Esophagus muscularis mucosa (tissue), 4 donors: ENCODE results near the gene SMC2. TPM values are rescaled to one million over a fixed set of nuclear protein-coding genes. Genes with fewer than 3 reads are reported as not detected.

Experiments
- DNase-seq: peaks from one replicate; pipeline ENCODE4 v3.0.0-alpha.2; 2017; ENCODE audit errors: extremely low spot score
- H3K27ac ChIP-seq, 4 donors: fragments of 200-600 bp; sonication (generic); replicated peaks in 1 of 4; 1 replicate in 3 of 4; 2 replicates in 1 of 4; pipeline ENCODE4 v1.5.1; 2016 to 2019; ENCODE audit warnings: mild to moderate bottlenecking in 1 of 4
- H3K27me3 ChIP-seq, 4 donors: fragments of 200-600 bp; sonication (generic); one replicate each; pipeline versions ENCODE4 v1.5.1 to v1.6.0; 2016 to 2019
- H3K36me3 ChIP-seq, 4 donors: fragments of 200-600 bp; sonication (generic); one replicate each; pipeline ENCODE4 v1.5.1; 2016 to 2019
- H3K4me1 ChIP-seq, 4 donors: fragments of 200-600 bp; sonication (generic); one replicate each; pipeline ENCODE4 v1.5.1; 2016 to 2019
- H3K4me3 ChIP-seq, 4 donors: fragments of 200-600 bp; sonication (generic); 1 replicate in 2 of 4; 2 replicates in 2 of 4; pipeline ENCODE4 v1.5.1; 2016 to 2019; ENCODE audit warnings: mild to moderate bottlenecking in 4 of 4, moderate library complexity in 1 of 4
- H3K9me3 ChIP-seq, 4 donors: fragments of 200-600 bp; sonication (generic); 1 replicate in 3 of 4; 2 replicates in 1 of 4; pipeline ENCODE4 v1.5.1; 2016 to 2019
- EP300 ChIP-seq: sonication (generic); formaldehyde crosslinking; IDR thresholded peaks from one replicate; pipeline ENCODE4 v1.6.1; 2017; ENCODE audit warnings: antibody characterized with exemption
- POLR2A ChIP-seq: fragments of 450-650 bp; IDR thresholded peaks from one replicate; pipeline ENCODE4 v1.6.1; 2017; ENCODE audit warnings: antibody characterized with exemption, moderate library complexity, mild to moderate bottlenecking, low read depth
- POLR2AphosphoS5 ChIP-seq, 2 donors: sonication (generic); formaldehyde crosslinking; IDR thresholded peaks; one replicate each; pipeline ENCODE4 v1.6.1; 2017; ENCODE audit warnings: antibody characterized with exemption in 2 of 2
- WGBS: methylation state at CpG from one replicate; pipeline ENCODE4 v1.1.5; 2018; 5-methylcytosine and 5-hydroxymethylcytosine counted together
- intact Hi-C: fragments of 100-400 bp; cut with DNase I; formaldehyde crosslinking; loops from one replicate; pipeline ENCODE4 v1.15.1; 2023
- total RNA-seq, 4 donors: library from RNA; depleted of rRNA; stranded (reverse); fragments of >200 nt; gene quantifications; one replicate each; pipeline versions ENCODE4 v1.1.0 to v1.2.1, GENCODE V29; 2016
- TF ChIP-seq, protein P1 (sequence below), 3 experiments: fragments of 200-600 bp in 2 of 3; fragments of 450-650 bp in 1 of 3; sonication (generic) in 2 of 3; IDR thresholded peaks; one replicate each; pipeline ENCODE4 v1.5.1; 2017 to 2019; ENCODE audit warnings: antibody characterized with exemption in 3 of 3, mild to moderate bottlenecking in 2 of 3, moderate library complexity in 1 of 3

Gene SMC2
- total RNA-seq: 10 to 100 TPM in 2 of 4 donors, 1 to 10 TPM in 2; 9.8 to 11.5 (median 10.1) TPM

DNA sequence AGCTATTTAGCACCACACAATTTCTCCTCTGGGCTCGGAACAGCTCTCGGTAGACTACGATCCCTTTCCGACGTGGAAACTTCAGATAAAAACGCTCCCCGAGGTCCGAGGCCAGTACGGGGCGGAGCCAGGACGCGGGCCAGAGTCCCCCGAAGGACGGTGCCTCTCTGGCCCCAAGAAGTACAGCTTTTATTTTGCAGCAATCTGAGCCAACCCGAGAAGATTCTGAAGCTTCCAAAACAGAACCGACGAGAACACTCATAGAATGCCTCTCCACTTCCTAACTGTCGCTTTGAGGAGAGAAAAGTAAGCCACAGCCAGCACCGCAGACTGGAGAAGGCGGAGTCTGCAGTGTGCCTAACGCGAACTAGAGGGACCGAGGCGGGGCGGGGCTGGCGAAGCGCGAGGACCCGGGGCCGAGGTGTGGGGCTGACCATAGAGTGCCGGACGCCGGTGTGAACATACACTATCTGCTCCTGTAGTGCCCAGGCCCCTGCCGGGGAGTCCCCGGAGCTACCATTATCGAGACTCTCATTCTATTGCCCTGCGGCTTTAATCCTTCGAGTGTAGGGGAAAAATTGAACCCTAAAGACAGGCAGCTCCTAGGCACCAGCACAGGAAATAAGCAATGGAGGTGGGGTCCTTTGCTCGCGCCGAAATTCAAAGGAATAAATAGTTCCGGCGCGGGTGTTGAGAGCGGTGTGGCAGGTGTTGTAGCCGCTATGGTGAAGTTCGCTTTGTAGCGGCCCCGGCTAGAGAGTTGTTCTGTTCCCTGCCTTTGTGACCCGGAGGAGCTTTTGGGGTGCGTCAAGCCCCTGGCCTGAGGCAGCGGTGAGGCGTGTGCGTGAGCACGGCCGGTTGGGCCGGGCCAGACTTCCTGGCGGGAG is at the start of gene SMC2:
Gene SMC2 (plus strand): TSS at position 663 of the 887 bp plus-strand sequence. CDS start 1,076 bp downstream, outside the sequence.
- Histone ChIP-seq H3K4me3 (peak within 1 kb of the TSS; percentile 59 to 90 (median 74)), H3K36me3 (no peaks in the 10 kb centered on the region), H3K4me1 (peaks cover 22 to 56% (median 50%) of the 10 kb centered on the region in 4 donors), H3K27me3 (no peaks in the 10 kb centered on the region), H3K9me3 (no peaks in the 10 kb centered on the region), H3K27ac (peak within 1 kb of the TSS; percentile 90 to 94 (median 93))
- no peak for TF ChIP-seq EP300
- TF ChIP-seq, protein P1, sequence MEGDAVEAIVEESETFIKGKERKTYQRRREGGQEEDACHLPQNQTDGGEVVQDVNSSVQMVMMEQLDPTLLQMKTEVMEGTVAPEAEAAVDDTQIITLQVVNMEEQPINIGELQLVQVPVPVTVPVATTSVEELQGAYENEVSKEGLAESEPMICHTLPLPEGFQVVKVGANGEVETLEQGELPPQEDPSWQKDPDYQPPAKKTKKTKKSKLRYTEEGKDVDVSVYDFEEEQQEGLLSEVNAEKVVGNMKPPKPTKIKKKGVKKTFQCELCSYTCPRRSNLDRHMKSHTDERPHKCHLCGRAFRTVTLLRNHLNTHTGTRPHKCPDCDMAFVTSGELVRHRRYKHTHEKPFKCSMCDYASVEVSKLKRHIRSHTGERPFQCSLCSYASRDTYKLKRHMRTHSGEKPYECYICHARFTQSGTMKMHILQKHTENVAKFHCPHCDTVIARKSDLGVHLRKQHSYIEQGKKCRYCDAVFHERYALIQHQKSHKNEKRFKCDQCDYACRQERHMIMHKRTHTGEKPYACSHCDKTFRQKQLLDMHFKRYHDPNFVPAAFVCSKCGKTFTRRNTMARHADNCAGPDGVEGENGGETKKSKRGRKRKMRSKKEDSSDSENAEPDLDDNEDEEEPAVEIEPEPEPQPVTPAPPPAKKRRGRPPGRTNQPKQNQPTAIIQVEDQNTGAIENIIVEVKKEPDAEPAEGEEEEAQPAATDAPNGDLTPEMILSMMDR (IDR thresholded peaks at IDR 0.05): peak in 1 of 3 experiments; percentile 6
- no peak for TF ChIP-seq POLR2A
- peak; percentile 87 to 98 for TF ChIP-seq POLR2AphosphoS5 (IDR thresholded peaks at IDR 0.05)
- intact Hi-C loops: loop anchor here (2.0 to 10.0 kb wide), 2 partner anchors 67 to 651 kb away; partner anchors contain the start of gene NIPSNAP3A
- peak; percentile 98 for DNase-seq
- WGBS: 0% methylated on average over 40 of the region's 58 CpGs

DNA sequence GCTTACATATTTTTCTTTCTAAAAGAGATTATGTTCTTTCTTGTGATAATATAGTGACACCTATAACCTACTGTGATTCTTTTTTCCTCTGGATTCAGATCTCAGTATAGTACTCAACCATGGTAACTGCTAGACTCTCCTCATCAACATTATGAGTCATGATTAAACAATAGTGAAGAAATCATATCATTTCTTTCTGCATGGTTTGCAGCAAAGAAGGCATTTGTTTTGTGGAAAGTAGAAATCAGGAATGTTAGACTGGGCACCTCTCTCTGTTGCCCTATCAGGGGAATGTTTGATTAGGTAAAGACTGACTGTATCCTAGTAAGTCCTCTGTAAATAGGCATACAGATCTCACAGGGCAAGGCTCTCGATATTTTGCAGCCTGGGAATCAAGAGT is 25.6 kb upstream of the SMC2 start:
- intact Hi-C loops: no loop called here

DNA sequence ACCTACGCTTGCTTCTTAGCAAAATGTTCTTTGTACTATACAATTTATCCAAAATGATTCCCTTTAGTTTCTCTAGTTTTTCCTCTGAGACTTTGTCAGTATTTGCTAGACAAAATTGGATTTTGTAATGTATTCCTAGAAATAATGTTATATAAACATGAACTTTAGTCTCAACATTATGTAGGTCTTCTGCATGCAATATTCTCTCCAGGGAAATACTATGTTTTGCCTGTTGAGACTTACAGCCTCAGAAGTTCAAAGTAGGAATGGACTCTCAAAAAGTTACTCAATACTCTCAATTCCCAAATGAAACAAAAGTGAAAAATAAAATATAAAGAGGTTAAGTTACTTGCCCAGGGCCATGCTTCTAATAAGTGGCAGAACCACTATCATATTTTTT is 24.8 kb upstream of the SMC2 start:
- no peaks in the 10 kb centered on the region for H3K9me3 ChIP-seq
- H3K27ac ChIP-seq: no peak overlapping the region
- H3K4me1 ChIP-seq: peaks cover 10 to 27% (median 15%) of the 10 kb centered on the region in 4 donors
- no peak for DNase-seq
- H3K4me3 ChIP-seq: no peak overlapping the region
- no peaks in the 10 kb centered on the region for H3K36me3 ChIP-seq
- intact Hi-C loops: no loop called here
- TF ChIP-seq, protein P1 (IDR thresholded peaks at IDR 0.05): no peak
- no peak for TF ChIP-seq POLR2A
- TF ChIP-seq EP300: no peak
- no peak for TF ChIP-seq POLR2AphosphoS5 (IDR thresholded peaks at IDR 0.05)
- 84% methylated on average over 1 of the region's 1 CpG for WGBS
- no peaks in the 10 kb centered on the region for H3K27me3 ChIP-seq

More for the DNA sequence above, 25.6 kb upstream of the SMC2 start:
- Histone ChIP-seq H3K36me3 (no peaks in the 10 kb centered on the region), H3K4me3 (no peak overlapping the region), H3K27ac (no peak overlapping the region), H3K9me3 (no peaks in the 10 kb centered on the region), H3K27me3 (no peaks in the 10 kb centered on the region), H3K4me1 (peaks cover 2 to 20% (median 8%) of the 10 kb centered on the region in 4 donors)
- no peak for DNase-seq
- 75% methylated on average over 1 of the region's 1 CpG for WGBS
- TF ChIP-seq, protein P1 (IDR thresholded peaks at IDR 0.05): no peak
- TF ChIP-seq POLR2AphosphoS5 (IDR thresholded peaks at IDR 0.05): no peak
- TF ChIP-seq EP300: no peak
- TF ChIP-seq POLR2A: no peak

DNA sequence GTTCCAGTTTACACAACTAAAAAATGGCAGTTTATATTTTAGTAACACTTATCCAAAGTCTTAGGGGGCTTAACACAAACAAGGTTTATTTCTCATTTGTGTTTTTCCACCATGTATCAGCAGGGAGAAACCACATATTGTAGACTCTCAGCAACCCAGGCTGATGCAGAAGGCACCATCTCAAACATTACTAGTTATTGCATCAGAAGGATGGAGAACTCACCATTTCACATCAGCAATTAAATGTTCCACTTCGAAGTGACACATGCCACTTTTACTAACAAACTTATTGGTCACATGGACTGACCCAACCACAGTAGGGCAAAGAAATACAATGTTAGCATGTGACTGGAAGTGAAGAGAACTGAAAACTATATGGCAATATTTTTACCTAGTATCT is 22.5 kb upstream of the SMC2 start:
- H3K27me3 ChIP-seq: no peaks in the 10 kb centered on the region
- H3K9me3 ChIP-seq: no peaks in the 10 kb centered on the region
- no peak overlapping the region for H3K27ac ChIP-seq
- whole genome bisulfite sequencing: 71% methylated on average over 1 of the region's 1 CpG
- peaks cover 24 to 50% (median 33%) of the 10 kb centered on the region in 4 donors for H3K4me1 ChIP-seq
- no peak for DNase-seq
- H3K4me3 ChIP-seq: no peak overlapping the region
- intact Hi-C loops: no loop called here
- TF ChIP-seq EP300 (no peak), POLR2A (no peak), POLR2AphosphoS5 (IDR thresholded peaks at IDR 0.05) (no peak)
- TF ChIP-seq, protein P1 (IDR thresholded peaks at IDR 0.05): no peak
- no peaks in the 10 kb centered on the region for H3K36me3 ChIP-seq
